Activated gamma-delta T cell treated with Interleukin-2 at 50 U/mL for 16 hours (primary cell): ENCODE results near the gene SMYD2.

Source experiments
- DNase-seq: peaks from one replicate; pipeline ENCODE4 v3.0.0-alpha.2; 2020

SMYD2 gene

GRCh38 chr1:214330222-214330621 lies 49.3 kb downstream of the SMYD2 start:
- no peak for DNase-seq

DNA sequence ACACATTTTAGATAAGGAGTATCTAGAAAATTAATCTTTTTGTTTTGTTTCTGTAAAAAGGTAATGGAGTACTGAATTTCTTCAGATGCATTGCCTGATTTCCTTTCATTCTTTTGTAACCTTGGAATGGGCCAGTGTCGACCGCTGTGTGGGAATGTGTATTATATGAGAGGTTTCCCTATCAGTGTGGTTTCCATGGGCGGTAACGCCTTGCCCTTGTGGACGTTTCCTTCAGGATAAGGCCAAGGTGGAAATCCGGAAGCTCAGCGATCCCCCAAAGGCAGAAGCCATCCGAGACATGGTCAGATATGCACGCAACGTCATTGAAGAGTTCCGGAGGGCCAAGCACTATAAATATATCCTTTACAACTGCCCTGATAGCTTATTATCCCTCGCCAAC lies 49.8 kb downstream of the SMYD2 start:
- no peak for DNase-seq

- DNase-seq = no peak
These were observed 50.2 kb downstream of the SMYD2 start for GRCh38 chr1:214331180-214331579.

- DNase-seq = peak; percentile 35
These were observed 51.0 kb downstream of the SMYD2 start for GRCh38 chr1:214331827-214332423.

GRCh38 chr1:214332946-214333798 lies 52.2 kb downstream of the SMYD2 start:
- DNase-seq = peak; percentile 23

- no peak for DNase-seq
These were observed 54.6 kb downstream of the SMYD2 start for GRCh38 chr1:214335567-214335966.

- DNase-seq = no peak
These were observed 56.1 kb downstream of the SMYD2 start for GRCh38 chr1:214337015-214337414.

- DNase-seq = no peak
These were observed 56.6 kb downstream of the SMYD2 start for GRCh38 chr1:214337511-214337910.

GRCh38 chr1:214338212-214338611 lies 57.3 kb downstream of the SMYD2 start:
- no peak for DNase-seq

GRCh38 chr1:214341459-214341858 lies 60.5 kb downstream of the SMYD2 start:
- DNase-seq = no peak

DNA sequence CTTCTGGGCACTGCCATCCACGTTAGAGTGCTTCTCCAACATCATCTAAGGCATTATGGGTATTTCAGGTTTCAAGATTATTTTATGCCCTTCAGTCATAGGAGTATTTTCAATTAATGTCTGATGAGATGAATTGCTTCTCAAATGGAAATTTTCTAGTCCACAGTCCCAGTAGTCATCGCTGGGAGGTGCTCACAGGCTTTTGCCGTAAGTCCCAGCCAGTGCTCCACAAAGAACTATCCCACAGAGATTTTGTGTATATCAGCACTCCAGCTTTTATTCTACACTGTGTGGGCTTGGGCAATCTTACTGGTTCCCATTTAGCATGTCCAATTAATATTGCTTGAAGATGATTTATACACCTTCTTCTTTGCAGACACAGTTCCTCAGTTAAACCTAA lies 61.0 kb downstream of the SMYD2 start:
- no peak for DNase-seq

- no peak for DNase-seq
These were observed 61.6 kb downstream of the SMYD2 start for GRCh38 chr1:214342525-214342924.

DNA sequence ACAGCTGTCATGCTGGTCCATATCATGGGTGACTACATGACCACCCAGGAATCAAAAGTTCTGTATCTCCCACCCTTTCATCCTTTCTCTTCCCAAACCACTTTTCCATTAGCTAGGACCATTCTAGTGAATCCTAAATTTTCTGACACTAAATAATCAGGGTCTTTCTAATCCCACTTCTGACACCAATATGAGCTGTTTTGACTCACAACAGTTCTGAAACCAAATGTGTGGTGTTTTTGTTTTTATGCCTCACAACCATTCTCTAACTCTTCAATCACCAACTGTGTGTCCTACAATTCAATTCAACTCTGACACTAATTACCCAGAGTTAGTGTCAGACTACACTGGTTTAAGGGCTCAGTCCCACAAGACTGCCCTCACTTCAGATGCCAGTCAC lies 63.9 kb downstream of the SMYD2 start:
- DNase-seq = no peak

- no peak for DNase-seq
These were observed 68.0 kb downstream of the SMYD2 start for GRCh38 chr1:214349008-214349407.

DNA sequence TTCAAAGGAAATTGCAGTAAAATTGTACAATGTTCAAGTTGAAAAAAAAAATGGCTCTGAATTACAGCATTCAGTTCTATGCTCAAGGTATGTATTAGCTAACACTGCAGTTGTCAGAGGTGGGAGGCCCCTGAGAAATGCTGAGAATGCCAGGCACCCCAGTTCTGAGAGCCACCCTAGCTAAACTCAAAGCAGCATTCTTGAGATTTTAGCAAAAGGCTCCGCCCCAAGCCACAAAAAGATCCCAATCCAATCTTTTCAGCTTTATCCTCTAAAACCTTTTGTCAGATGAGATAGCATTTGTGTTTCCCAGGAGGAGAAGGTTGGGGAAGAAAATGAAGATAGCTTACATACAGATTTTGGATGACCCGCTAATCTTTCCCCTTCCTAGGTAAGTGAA lies 68.8 kb downstream of the SMYD2 start:
- no peak for DNase-seq

- no peak for DNase-seq
These were observed 70.8 kb downstream of the SMYD2 start for GRCh38 chr1:214351551-214352277.

DNA sequence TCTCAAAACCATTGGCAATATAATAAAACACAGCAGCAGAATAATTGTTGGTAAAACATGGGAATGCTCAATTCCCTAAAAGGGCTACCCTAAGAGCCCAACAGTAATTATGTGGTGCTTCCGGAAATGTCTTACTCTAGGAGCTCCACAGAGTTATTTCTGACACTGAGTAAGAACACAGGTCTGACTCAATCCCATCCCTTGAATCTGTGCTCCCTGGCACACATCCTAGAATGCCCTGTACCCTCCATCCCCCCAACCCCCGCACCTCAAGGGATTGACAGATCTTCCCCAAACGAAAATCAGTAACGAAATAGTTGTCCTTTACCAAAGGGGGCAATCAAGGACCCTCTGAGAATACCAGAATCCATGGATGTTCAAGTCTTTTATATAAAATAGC lies 71.9 kb downstream of the SMYD2 start:
- DNase-seq = no peak

GRCh38 chr1:214354440-214355148 lies 73.6 kb downstream of the SMYD2 start:
- DNase-seq = no peak

DNA sequence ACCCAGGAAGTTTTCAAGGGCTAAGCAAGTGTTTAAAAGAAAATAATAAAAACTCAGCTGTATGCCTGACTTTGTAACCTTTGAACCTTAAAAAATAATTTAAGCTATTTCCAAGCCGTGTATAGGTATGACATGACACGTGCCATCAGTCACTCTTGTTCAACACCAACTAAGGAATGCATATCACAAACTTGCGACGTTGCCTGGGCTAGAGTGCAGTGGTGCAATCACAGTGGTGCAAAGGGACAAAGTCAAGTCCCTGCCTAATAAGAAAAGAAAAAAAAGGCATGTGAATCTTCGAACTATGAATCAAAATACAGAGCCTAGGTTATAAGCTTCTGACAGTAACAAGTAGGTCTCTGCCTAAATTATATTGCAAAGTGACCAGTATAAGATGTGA lies 79.2 kb downstream of the SMYD2 start:
- DNase-seq = no peak

- DNase-seq = no peak
These were observed 79.7 kb downstream of the SMYD2 start for GRCh38 chr1:214360525-214361164.

DNA sequence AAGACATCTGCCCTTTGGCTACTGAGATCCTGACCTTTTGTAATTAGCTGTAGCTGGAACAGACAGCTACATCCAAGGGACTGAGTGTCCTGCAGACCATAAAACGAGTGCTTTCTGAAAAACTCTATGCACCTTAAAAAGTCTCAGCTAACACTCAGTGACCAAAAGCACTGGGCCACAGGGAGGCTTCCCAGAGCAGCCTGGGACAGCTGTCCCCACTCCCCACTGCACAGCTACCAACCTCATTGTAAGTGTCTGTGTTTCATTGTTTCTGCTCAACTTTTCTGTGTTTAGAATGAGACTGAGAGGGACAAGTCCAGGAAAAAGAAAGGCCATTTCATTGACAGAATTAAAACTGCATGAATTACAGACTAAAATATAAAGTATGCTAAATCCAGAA lies 80.7 kb downstream of the SMYD2 start:
- DNase-seq = no peak

- DNase-seq = no peak
These were observed 81.4 kb downstream of the SMYD2 start for GRCh38 chr1:214362188-214362882.
